Mammary epithelial cell (primary cell): ENCODE results near the gene MAP3K9.

Experiments
- CTCF ChIP-seq, 2 donors: IDR thresholded peaks in 1 of 2; conservative IDR thresholded peaks in 1 of 2; 2 replicates each; pipeline ENCODE4 v1.5.1; 2011 to 2012; ENCODE audit warnings: inconsistent platforms in 2 of 2, low read length in 2 of 2, mild to moderate bottlenecking in 2 of 2, control low read depth in 1 of 2, low read depth in 1 of 2; ENCODE audit not compliant: insufficient read depth in 1 of 2; ENCODE audit errors: extremely low read depth in 1 of 2
- EZH2 ChIP-seq: IDR thresholded peaks from 2 replicates; pipeline ENCODE4 v1.6.1; 2012; ENCODE audit warnings: low read length, inconsistent platforms, borderline replicate concordance

DNA sequence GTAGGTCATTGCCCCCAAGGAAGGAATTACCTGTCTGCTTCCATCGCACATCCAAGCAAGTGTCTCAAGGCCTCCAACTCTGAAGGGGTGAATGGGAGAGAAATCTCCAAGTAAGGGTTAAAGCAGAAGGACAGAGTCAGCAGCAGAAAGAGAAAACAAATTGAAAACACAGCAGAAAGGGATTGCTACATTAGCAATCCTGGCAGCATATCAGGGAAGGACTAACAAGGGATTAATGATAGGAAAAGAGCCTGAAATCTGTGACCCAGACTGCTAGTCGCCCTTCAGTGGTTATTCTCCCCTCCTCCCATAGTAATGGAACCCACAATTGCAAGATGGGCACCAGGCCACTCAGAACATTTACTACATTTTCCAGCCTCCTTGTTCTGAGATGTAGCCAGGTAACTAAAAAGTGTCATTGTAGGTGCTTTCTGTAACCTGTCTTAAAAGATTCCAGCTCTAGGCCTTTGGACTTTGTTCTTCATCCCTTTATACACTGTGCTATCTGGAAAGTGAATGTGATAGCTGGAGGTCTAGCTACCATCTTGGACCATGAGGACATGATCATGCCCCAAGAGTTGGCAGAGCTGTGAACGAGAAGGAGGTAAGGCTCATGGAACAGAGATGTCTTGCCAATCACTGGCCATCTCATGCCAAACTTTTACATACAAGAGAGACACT is 36.0 kb downstream of the MAP3K9 start:
- TF ChIP-seq CTCF (conservative IDR thresholded peaks at IDR 0.05 in 1 of 2, IDR thresholded peaks at IDR 0.05 in 1 of 2; ENCODE audit: extremely low read depth in 1 of 2, insufficient read depth in 1 of 2, low read depth in 1 of 2, low read length in 2 of 2) = no peak
- no peak for TF ChIP-seq EZH2
